GM19324 (cell line): ENCODE results near the gene FSD2.
A peak's percentile ranks its signal among the peaks of the same experiment; 100 is the strongest.
"Not testable (repeated sequence)": the region's sequence is repeated elsewhere in the genome, so short reads cannot be mapped to it uniquely, and the experiment has no call there.

Experiments
- ATAC-seq: cut with Tn5 transposase; IDR thresholded peaks from one replicate; pipeline ENCODE4 v1.9.1; 2021; ENCODE audit warnings: mild to moderate bottlenecking, moderate library complexity; ENCODE audit not compliant: unreplicated experiment, low FRiP score

The FSD2 gene

GRCh38 chr15:82830427-82831173, 24.7 kb upstream of the FSD2 start:
- ATAC-seq: no peak

GRCh38 chr15:82829234-82829633, 23.4 kb upstream of the FSD2 start:
- ATAC-seq: no peak

GRCh38 chr15:82828075-82828474, 22.2 kb upstream of the FSD2 start:
- no peak for ATAC-seq

GRCh38 chr15:82823049-82823448, 17.2 kb upstream of the FSD2 start:
- ATAC-seq: no peak

- not testable (repeated sequence) for ATAC-seq
Observed at GRCh38 chr15:82821851-82822250, 16.0 kb upstream of the FSD2 start.

GRCh38 chr15:82821396-82821795, 15.5 kb upstream of the FSD2 start:
- ATAC-seq: not testable (repeated sequence)

- ATAC-seq: no peak
Observed at GRCh38 chr15:82820128-82820527, 14.3 kb upstream of the FSD2 start.

- no peak for ATAC-seq
Observed at GRCh38 chr15:82812994-82813393, 7.1 kb upstream of the FSD2 start.

GRCh38 chr15:82810890-82811426, 5.1 kb upstream of the FSD2 start:
- ATAC-seq: no peak

GRCh38 chr15:82810061-82810889, 4.4 kb upstream of the FSD2 start:
- peak; percentile 32 for ATAC-seq

- peak; percentile 90 for ATAC-seq
Observed at GRCh38 chr15:82809308-82810060, 3.6 kb upstream of the FSD2 start, which contains the start of gene WHAMM. TSS of gene WHAMM (plus strand) at chr15:82809628. CDS start at chr15:82809727, 99 bp downstream.

- ATAC-seq: no peak
Observed at GRCh38 chr15:82808634-82809041, 2.8 kb upstream of the FSD2 start.

GRCh38 chr15:82807920-82808633, 2.2 kb upstream of the FSD2 start:
- no peak for ATAC-seq

- ATAC-seq: no peak
Observed at GRCh38 chr15:82804575-82804949, 1.3 kb downstream of the FSD2 start.

GRCh38 chr15:82803793-82804574, 1.9 kb downstream of the FSD2 start:
- no peak for ATAC-seq

GRCh38 chr15:82802497-82802896, 3.4 kb downstream of the FSD2 start:
- no peak for ATAC-seq

- ATAC-seq: no peak
Observed at GRCh38 chr15:82799183-82799841, 6.6 kb downstream of the FSD2 start.

- ATAC-seq: no peak
Observed at GRCh38 chr15:82798531-82799166, 7.2 kb downstream of the FSD2 start.
